ENCODE measurements around the gene NIPSNAP2.
"Not testable (repeated sequence)": the region's sequence is repeated elsewhere in the genome, so short reads cannot be mapped to it uniquely, and the experiment has no call there.

Gene NIPSNAP2

GRCh38 chr7:55964261-55965099 lies at the start of gene NIPSNAP2:
TSS of gene NIPSNAP2 (plus strand) at chr7:55964585. CDS start at chr7:55964610, 25 bp downstream.
- in situ Hi-C loops (cut with MboI; ENCODE audit: low sequenced_read_pairs), result no loop called here

DNA sequence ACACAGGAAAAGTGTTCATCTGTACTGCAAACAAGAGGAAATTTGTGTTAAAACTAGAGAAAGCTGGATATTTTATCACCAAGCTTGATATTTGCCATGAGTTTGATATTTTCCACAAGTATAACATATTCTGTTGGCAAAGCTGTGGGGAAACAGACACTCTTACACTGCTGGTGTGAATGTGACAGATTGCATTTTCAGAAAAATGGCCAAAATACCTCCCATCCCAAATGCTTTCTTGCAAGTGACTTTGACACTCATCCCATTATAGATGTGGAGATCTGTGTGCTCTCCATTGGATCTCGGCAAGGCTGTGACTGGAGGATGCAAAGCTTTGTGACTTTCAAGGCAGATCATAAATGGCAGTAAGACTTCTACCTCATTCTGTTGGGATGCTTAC lies 46.6 kb upstream of the NIPSNAP2 start:
- in situ Hi-C loops (cut with MboI; ENCODE audit: low sequenced_read_pairs), result no loop called here

GRCh38 chr7:55928006-55928767 lies 36.2 kb upstream of the NIPSNAP2 start:
- in situ Hi-C loops (cut with MboI; ENCODE audit: low sequenced_read_pairs), result no loop called here

- in situ Hi-C loops (cut with MboI; ENCODE audit: low sequenced_read_pairs), result no loop called here
Measured at GRCh38 chr7:55931421-55932151, 32.8 kb upstream of the NIPSNAP2 start.

- in situ Hi-C loops (cut with MboI; ENCODE audit: low sequenced_read_pairs), result no loop called here
Measured at GRCh38 chr7:55939514-55940123, 24.8 kb upstream of the NIPSNAP2 start.

DNA sequence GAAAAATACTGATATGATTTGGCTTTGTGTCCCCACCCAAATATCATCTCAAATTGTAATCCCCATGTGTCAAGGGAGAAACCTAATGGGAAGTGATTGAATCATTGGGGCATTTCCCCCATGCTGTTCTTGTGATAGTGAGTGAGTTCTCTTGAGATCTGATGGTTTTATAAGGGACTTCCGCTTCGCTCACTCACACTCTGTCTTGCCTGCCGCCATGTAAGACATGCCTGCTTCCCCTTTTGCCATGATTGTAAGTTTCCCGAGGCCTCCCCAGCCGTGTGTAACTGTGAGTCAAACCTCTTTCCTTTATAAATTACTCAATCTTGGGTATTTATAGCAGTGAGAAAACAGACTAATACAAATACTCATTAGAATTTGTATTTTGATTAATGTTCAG lies 17.8 kb upstream of the NIPSNAP2 start:
- in situ Hi-C loops (cut with MboI; ENCODE audit: low sequenced_read_pairs), result no loop called here

- in situ Hi-C loops (cut with MboI; ENCODE audit: low sequenced_read_pairs), result no loop called here
Measured at GRCh38 chr7:55951637-55952351, 12.6 kb upstream of the NIPSNAP2 start, which contains the start of gene MRPS17. TSS of gene MRPS17 (plus strand) at chr7:55951877. CDS start at chr7:55953196, 1,319 bp downstream.

DNA sequence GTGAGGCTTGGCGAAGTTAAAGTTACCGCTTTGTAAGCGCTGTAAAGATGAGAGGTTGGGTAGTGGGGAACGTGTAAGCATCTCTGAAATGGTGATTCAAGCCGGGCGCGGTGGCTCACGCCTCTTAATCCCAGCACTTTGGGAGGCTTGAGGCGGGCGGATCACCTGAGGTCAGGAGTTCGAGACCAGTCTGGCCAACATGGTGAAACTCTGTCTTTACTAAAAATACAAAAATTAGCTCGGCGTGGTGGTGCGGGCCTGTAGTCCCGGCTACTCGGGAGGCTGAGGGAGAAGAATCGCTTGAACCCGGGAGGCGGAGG lies 12.1 kb upstream of the NIPSNAP2 start:
- in situ Hi-C loops (cut with MboI; ENCODE audit: low sequenced_read_pairs), result not testable (repeated sequence)

GRCh38 chr7:55953707-55954475 lies 10.5 kb upstream of the NIPSNAP2 start:
- in situ Hi-C loops (cut with MboI; ENCODE audit: low sequenced_read_pairs), result no loop called here

GRCh38 chr7:55957190-55957589 lies 7.2 kb upstream of the NIPSNAP2 start:
- in situ Hi-C loops (cut with MboI; ENCODE audit: low sequenced_read_pairs), result no loop called here

- in situ Hi-C loops (cut with MboI; ENCODE audit: low sequenced_read_pairs), result no loop called here
Measured at GRCh38 chr7:55962014-55962413, 2.4 kb upstream of the NIPSNAP2 start.

DNA sequence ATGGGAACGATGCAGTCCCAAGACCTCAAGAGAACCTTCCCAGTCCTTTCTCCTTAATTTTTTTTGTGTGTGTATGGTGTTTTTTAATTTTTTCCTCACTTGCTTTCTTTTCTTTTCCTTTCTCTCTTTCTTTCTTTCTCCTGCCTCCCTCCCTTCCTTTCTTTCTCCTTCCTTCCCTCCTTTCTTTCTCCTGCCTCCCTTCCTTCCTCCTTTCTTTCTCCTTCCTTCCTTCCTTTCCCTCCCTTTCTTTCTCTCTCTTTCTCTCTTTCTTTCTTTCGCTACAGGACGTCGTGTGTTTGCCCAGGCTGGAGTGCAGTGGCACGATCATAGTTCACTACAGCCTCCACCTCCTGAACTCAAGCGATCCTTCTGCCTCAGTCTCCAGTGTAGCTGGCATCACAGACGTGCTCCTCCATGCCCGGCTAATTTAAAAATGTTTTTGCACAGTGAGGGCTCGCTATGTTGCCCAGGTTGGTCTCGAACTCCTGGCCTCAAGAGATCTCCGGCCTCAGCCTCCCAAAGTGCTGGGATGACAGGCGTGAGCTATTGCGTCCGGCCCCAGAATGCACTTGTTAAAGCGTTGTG lies 709 bp upstream of the NIPSNAP2 start:
- in situ Hi-C loops (cut with MboI; ENCODE audit: low sequenced_read_pairs), result no loop called here

DNA sequence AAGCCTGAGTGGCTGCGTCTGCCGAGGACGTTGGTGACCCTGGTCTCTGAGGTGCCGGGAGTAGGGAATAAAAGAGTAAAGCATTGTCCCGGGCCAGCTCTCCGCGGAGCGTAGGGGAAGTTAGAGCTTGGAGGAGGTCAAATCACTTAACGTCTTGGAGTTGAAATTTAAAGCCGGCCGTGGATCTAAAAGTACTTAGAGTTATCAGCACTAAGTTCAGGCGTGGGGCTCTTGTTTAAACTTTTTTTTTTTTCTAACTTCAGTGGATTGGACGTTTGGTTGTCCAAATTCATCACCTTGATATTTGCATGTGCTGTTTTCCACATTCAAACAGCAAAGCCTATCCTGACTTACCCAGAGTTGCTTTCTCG lies 700 bp downstream of the NIPSNAP2 start:
- in situ Hi-C loops (cut with MboI; ENCODE audit: low sequenced_read_pairs), result no loop called here

DNA sequence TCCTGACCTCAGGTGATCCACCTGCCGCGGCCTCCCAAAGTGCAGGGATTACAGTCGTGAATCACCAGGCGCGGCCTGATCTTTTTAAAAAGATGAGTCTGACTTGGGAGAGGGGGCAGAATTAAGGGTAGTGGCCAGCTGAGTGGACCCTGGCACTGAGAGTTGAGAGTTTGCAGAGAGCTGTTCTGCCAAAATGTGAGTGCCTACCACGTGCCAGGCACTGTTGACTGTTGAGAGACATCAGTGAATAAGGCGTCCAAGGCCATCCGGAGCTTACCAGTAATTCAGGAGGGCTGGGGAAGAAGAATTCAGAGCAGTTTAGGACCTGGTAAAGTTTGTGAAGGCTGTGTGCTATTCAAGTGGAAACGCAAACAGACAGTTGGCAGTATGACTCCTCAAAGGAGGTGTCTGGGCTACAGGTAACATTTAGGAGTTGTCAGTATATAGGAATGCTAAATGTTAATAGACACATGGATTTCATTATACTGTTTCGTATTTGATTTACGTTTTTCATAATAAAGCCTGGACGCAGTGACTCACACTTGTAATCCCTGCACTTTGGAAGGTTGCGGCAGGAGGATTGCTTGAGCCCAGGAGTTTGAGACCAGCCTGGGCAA lies 1.5 kb downstream of the NIPSNAP2 start:
- in situ Hi-C loops (cut with MboI; ENCODE audit: low sequenced_read_pairs), result no loop called here

DNA sequence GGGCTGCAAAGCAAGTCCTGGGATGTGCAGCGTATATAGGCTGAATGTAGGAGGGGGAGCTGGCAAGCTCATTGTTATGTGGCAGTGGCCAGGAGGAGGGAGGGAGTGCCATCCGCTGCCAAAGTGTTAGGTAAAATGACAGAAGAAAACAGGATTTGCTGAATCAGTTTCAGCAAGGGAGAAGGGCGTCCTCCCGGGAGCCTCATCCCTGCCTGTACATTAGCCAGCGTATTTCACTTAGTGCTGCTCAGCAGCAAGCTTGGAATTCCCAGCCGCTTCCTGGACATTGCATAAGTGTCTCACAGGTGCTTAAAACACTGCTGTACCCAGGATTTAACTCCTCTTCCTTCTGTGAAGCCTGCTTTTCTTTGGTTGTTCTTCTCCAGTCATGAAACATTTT lies 2.5 kb downstream of the NIPSNAP2 start:
- in situ Hi-C loops (cut with MboI; ENCODE audit: low sequenced_read_pairs), result no loop called here

GRCh38 chr7:55969391-55969790 lies 5.0 kb downstream of the NIPSNAP2 start:
- in situ Hi-C loops (cut with MboI; ENCODE audit: low sequenced_read_pairs), result no loop called here

DNA sequence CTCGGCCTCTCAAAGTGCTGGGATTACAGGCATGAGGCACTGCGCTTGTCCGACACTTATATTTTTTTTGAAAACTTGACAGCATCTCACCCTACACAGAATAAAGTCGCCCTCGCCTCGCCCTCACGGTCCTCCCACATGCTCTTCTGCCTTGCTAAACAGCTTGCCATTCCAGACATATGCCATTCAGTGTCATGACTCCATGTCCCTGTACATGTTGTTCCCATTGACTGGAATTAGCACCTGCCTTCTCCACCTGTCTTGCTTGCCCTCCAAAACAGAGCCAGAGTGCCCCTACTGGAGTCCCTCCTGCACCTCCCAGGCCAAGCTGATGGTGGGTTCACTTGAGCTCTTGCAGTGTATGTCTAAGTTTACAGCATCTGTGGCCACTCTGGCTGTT lies 6.2 kb downstream of the NIPSNAP2 start:
- in situ Hi-C loops (cut with MboI; ENCODE audit: low sequenced_read_pairs), result no loop called here

DNA sequence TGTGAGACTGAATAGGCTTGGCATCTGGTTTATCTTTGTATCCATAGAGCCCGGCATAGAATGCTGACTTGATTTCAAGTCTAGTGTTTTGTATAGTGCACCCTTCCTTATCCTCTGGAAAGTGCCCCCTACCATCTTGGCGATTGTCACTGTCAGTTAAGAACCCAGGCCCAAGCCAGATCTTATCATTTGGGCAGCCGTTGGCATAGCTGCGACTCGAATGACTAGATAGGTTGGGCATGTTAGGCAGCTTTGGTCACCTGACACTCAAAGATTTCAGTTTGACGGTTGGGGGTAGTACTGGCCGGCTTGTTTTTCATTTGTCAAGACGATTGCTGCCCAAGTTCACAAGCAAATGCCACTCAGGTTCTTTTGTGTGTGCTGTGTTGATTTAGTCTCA lies 6.6 kb downstream of the NIPSNAP2 start:
- in situ Hi-C loops (cut with MboI; ENCODE audit: low sequenced_read_pairs), result no loop called here

- in situ Hi-C loops (cut with MboI; ENCODE audit: low sequenced_read_pairs), result no loop called here
Measured at GRCh38 chr7:55973747-55974250, 9.4 kb downstream of the NIPSNAP2 start.
